ENCODE measurements around the gene DIPK1A. TPM values are rescaled to one million over a fixed set of nuclear protein-coding genes. Genes with fewer than 3 reads are reported as not detected.

DIPK1A gene
- total RNA-seq, 1 donor from 2014 or later, result 7.2 TPM

GRCh38 chr1:92910081-92910480, 51.2 kb downstream of the DIPK1A start:
- TF ChIP-seq, protein P1, sequence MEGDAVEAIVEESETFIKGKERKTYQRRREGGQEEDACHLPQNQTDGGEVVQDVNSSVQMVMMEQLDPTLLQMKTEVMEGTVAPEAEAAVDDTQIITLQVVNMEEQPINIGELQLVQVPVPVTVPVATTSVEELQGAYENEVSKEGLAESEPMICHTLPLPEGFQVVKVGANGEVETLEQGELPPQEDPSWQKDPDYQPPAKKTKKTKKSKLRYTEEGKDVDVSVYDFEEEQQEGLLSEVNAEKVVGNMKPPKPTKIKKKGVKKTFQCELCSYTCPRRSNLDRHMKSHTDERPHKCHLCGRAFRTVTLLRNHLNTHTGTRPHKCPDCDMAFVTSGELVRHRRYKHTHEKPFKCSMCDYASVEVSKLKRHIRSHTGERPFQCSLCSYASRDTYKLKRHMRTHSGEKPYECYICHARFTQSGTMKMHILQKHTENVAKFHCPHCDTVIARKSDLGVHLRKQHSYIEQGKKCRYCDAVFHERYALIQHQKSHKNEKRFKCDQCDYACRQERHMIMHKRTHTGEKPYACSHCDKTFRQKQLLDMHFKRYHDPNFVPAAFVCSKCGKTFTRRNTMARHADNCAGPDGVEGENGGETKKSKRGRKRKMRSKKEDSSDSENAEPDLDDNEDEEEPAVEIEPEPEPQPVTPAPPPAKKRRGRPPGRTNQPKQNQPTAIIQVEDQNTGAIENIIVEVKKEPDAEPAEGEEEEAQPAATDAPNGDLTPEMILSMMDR (IDR thresholded peaks at IDR 0.05; ENCODE audit: partially characterized antibody, unreplicated experiment), result no peak
- Mint-ChIP-seq H3K4me1 (ENCODE audit: low read depth, unreplicated experiment) (no peaks in the 10 kb centered on the region), H3K27ac (ENCODE audit: unreplicated experiment) (no peak overlapping the region), H3K36me3 (ENCODE audit: unreplicated experiment) (peaks cover 10% of the 10 kb centered on the region), H3K4me3 (ENCODE audit: unreplicated experiment) (no peak overlapping the region), H3K9me3 (ENCODE audit: unreplicated experiment) (peaks cover 2% of the 10 kb centered on the region), H3K27me3 (ENCODE audit: unreplicated experiment) (peaks cover 3% of the 10 kb centered on the region)
- no peak for DNase-seq

GRCh38 chr1:92909321-92909720, 51.9 kb downstream of the DIPK1A start:
- no peak overlapping the region for H3K27ac Mint-ChIP-seq (ENCODE audit: unreplicated experiment)
- H3K4me3 Mint-ChIP-seq (ENCODE audit: unreplicated experiment), result no peak overlapping the region
- H3K9me3 Mint-ChIP-seq (ENCODE audit: unreplicated experiment), result peaks cover 2% of the 10 kb centered on the region
- H3K4me1 Mint-ChIP-seq (ENCODE audit: low read depth, unreplicated experiment), result no peaks in the 10 kb centered on the region
- no peak for DNase-seq
- H3K36me3 Mint-ChIP-seq (ENCODE audit: unreplicated experiment), result peaks cover 10% of the 10 kb centered on the region
- TF ChIP-seq, protein P1 (IDR thresholded peaks at IDR 0.05; ENCODE audit: partially characterized antibody, unreplicated experiment), result no peak
- H3K27me3 Mint-ChIP-seq (ENCODE audit: unreplicated experiment), result peaks cover 3% of the 10 kb centered on the region

DNA sequence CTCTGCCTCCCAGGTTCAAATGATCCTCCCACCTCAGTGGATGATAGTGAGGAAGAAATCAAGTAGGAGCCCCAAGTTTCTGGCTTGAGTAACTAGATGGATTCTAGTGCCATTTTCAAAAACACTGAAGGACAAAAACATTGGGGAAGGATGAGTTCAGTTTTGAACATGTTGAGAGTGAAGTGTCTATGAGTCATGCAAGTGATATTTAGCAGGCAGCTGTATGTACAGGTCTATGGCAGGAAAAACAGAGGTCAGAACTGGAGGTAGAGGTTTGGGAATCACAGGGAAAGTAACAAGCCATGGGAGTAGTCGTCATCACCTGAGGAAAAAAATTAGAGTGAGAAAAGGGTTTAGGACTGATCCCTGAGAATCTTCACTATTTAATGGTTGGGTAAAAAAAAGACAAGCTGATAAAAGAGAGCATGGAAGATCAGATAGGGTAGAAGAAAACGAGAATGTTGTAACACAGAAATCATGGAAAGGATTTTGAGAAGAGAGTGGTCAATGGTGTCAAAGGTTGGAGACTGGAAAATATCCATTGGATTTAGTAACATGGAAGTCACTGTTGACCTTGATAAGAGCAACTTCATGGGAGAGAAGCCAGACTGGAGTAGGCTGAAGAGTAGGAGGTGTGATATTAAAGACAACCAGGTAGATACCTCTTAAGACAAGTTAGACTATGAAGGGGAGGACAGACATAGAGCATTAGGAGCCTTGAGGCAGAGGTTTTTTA, 53.1 kb downstream of the DIPK1A start:
- peaks cover 3% of the 10 kb centered on the region for H3K27me3 Mint-ChIP-seq (ENCODE audit: unreplicated experiment)
- H3K9me3 Mint-ChIP-seq (ENCODE audit: unreplicated experiment), result no peaks in the 10 kb centered on the region
- no peak overlapping the region for H3K4me3 Mint-ChIP-seq (ENCODE audit: unreplicated experiment)
- H3K4me1 Mint-ChIP-seq (ENCODE audit: low read depth, unreplicated experiment), result no peaks in the 10 kb centered on the region
- no peak overlapping the region for H3K27ac Mint-ChIP-seq (ENCODE audit: unreplicated experiment)
- peaks cover 6% of the 10 kb centered on the region for H3K36me3 Mint-ChIP-seq (ENCODE audit: unreplicated experiment)
- DNase-seq, result no peak
- TF ChIP-seq, protein P1 (IDR thresholded peaks at IDR 0.05; ENCODE audit: partially characterized antibody, unreplicated experiment), result no peak

- no peak for DNase-seq
- no peak overlapping the region for H3K4me3 Mint-ChIP-seq (ENCODE audit: unreplicated experiment)
- TF ChIP-seq, protein P1 (IDR thresholded peaks at IDR 0.05; ENCODE audit: partially characterized antibody, unreplicated experiment), result no peak
- H3K9me3 Mint-ChIP-seq (ENCODE audit: unreplicated experiment), result peaks cover 7% of the 10 kb centered on the region
- peaks cover 29% of the 10 kb centered on the region for H3K36me3 Mint-ChIP-seq (ENCODE audit: unreplicated experiment)
- H3K4me1 Mint-ChIP-seq (ENCODE audit: low read depth, unreplicated experiment), result no peaks in the 10 kb centered on the region
- peaks cover 3% of the 10 kb centered on the region for H3K27me3 Mint-ChIP-seq (ENCODE audit: unreplicated experiment)
- H3K27ac Mint-ChIP-seq (ENCODE audit: unreplicated experiment), result no peak overlapping the region
Measured at GRCh38 chr1:92903765-92904164, 57.5 kb downstream of the DIPK1A start.

DNA sequence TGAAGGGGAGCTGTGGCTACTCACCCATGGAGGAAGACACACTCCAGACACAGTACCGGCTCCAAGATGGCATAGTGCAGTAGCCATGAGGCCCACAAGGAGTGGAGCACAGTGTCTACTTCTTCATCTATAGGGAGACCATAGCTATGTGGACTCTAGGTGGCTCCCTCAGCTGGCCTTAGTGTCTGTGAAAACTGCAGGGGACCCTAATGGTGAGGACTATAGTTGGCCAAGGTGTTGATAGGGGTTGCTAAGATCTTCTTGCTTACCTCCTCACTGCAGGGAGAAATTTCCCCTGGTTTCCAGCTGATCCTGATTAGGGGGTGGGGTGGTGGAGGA, 58.9 kb downstream of the DIPK1A start:
- no peaks in the 10 kb centered on the region for H3K4me1 Mint-ChIP-seq (ENCODE audit: low read depth, unreplicated experiment)
- peaks cover 3% of the 10 kb centered on the region for H3K27me3 Mint-ChIP-seq (ENCODE audit: unreplicated experiment)
- H3K27ac Mint-ChIP-seq (ENCODE audit: unreplicated experiment), result no peak overlapping the region
- no peak overlapping the region for H3K4me3 Mint-ChIP-seq (ENCODE audit: unreplicated experiment)
- H3K36me3 Mint-ChIP-seq (ENCODE audit: unreplicated experiment), result peaks cover 30% of the 10 kb centered on the region
- H3K9me3 Mint-ChIP-seq (ENCODE audit: unreplicated experiment), result peaks cover 7% of the 10 kb centered on the region
- no peak for DNase-seq
- TF ChIP-seq, protein P1 (IDR thresholded peaks at IDR 0.05; ENCODE audit: partially characterized antibody, unreplicated experiment), result no peak
